SW 1271 (cell line): Measurements from ENCODE around the gene AMOTL1.

ENCODE experiments used
- DNase-seq, 2 experiments: peaks; one replicate each; lab custom pipeline; 2025; lab: John Stamatoyannopoulos, UW

The AMOTL1 gene

DNA sequence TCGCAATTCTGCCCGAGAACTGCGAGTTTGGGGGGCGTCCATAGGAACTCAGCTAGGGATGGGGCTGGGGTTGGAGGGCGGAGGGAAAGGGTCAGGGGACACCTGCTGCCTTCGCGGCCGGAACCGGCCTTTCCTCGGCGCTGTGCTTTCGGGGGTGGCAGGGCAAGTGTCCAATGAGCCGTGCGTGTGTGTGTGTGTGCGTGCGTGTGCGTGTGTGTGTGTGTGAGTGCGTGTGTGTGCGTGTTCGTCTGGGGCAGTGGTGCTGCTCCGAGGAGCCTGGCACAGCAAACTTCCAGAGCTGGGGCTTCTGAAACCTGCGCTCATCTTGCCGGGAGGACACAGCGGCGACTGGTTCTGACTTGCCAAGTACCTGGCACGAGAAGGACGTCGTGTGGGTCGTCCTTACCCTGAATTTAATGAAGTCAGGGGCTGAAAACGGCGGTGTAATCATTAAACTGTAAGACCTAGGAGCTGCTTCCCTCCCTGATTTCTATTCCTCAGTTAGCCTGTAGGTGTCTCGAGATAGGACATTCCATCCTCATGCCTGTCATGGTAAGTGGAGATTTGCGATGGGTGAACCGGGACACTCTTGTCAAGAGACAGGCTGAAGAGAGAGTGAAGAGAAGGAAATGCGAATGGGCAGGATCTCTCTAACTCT lies 27.0 kb upstream of the AMOTL1 start:
- DNase-seq = peak in 1 of 2 experiments; percentile 47

DNA sequence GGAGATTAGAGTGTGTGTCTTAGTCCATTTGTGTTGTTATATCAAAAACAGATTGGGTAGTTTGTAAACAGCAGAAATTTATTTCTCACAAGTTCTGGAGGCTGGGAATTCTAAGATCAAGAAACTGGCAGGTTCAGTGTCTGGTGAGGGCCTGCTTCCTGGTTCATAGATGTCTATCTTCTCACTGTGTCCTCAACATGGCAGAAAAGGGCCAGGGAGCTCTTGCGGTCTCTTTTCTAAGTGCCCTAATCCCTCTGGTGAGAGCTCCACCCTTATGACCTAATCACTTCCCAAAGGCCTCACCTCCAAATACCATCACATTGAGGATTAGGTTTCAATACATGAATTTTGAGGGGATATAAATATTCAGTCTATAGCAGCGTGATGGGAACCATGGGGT lies 25.5 kb upstream of the AMOTL1 start:
- no peak for DNase-seq

DNA sequence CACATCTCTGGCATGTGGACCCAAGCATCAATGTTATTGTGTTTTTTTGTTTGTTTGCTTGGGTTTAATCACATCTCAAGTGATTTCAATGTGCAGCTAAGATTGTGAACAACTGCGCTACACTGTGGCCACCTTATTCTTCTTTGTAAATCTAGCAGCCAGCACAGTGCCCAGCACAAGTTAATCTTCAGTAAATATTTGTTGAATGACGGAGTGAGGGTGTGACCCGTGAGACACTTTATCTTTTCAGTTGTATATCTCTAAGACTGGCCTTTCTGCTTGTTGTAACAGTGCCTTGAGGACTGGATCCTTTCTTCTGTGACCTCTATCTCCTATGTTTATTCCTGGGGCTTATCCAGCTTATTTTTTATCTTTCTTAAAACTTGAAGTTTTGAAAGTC lies 21.4 kb upstream of the AMOTL1 start:
- no peak for DNase-seq

DNA sequence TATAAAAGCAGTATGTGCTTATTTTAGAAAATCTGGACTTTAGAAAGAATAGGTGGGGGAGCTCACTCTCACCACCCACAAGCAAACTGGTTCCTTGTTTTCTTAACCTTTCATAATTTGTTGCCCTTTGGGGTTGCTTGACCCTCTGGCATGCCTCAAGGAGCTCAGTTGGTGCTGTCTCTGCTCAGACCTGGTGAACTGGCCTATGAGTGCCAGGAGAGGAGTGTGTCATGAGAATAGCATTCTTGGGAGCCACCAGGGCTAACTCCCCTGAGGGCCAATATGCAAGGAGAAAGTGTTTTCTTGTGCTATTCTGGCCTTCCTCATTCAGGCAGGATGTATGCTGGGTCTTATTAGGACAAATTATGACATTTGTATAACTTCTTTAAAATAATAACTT lies 21.0 kb upstream of the AMOTL1 start:
- no peak for DNase-seq

DNA sequence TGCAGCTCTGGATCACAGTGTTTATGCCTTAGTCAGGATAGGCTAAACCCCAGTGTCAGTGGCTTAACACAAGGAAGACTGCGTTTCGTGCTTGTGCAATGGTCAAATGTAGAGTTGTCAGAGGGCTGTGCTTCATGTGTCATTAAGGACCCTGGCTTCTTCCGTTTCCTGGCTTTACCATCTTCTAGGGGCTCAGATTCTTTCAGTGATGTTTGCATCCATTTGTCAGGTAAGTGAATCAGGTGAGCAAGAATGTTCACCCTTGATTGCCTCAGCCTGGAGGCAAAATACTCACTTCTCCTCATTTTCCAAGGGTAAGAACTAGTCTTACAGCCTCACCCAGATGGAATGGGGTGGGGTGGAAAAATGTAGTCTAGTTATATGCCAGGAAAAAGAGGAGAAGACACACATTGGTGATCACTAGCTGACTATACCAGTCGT lies 20.5 kb upstream of the AMOTL1 start:
- DNase-seq = no peak

DNA sequence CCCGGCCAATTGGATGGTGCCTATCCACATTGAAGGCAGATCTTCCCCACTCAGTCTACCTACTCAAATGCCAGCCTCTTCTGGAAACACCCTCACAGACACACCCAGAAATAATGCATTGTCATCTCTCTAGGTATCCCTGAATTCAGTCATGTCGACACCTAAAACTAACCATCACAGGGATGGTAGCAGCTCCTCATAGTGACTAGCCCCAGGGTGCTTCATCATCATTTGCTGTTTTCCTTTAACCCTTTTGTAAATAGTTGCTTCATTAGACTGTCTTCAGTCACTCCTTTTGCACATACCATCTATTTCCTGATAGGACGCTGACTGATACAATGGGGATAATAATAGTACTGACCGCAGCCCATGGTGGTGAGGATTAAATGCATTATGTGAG lies 18.8 kb upstream of the AMOTL1 start:
- no peak for DNase-seq

DNA sequence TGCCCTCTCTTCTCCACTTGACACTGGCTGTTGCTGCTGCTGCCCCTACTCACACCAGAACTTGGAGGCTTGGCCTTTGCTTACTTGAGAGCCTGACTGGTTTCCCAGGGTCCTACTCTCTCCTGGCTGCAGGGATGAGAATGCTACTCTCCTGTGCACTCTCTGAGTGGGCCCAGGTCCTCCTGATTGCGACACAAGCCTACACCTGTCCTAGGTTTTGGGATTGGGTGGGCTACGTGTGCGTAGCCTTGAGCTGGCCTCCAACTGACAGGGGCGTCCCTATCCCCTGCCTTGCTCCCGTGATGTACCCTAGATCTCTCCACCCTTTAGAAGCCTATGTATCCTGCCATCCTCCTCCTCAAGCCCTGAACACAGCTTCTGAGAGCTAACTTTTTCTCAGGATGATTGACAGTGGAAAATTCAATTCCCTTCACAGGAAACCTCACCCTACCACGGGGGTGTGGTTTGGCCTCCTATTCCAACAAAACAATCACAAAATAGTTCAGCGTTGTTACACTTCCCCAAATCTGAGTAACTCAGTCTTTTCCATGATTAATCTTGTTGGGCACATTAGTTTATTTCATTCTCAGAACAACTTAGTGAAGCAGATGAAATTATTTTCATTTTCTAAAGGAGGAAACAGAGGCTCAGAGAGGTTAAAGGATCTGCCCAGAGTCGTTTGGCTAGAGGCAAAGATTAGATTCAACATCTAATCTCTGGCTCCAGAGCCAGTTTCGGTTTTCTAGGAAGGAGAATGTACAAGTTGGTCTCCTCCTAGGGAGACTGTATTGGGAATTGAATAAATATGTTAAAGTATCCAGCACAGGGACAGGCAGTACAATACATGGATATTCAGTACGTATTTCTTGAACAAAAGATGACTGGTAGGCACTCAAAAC lies 17.6 kb upstream of the AMOTL1 start:
- DNase-seq = no peak

DNA sequence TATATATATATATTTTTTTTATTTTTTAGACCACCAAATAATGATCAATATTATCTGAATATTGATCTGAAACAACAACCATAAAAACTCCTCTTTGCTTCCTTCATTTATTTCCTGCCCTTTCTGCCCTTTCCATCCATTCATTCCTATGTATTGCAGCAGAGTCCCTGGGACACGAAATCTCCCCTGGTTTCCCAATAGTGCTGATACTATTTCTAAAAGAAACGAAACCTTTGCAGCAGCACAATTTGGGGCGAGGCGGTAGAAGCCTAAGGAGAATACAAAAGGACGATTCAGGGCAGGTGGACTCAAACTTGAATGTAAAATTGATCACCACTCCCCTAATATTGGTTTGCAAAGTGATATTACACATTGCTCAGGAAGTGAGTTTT lies 16.9 kb upstream of the AMOTL1 start:
- no peak for DNase-seq

DNA sequence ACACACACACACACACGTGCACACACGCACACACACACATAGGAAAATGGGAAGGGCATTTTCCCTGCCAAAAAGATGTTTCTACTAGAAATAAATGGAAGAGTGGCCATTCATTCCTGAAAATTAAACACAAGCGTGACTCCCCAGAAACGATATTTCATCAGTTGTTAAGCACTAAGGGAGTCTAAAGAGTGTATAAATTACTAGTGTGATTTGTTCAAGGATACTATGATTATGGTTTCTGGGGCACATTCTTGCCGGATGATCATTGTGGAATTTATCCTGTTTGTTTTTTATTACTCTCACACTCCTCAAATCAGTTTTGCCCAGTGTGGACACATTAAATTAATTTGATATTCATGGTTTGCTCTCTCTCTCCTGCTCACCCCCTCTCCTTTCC lies 16.4 kb upstream of the AMOTL1 start:
- no peak for DNase-seq

DNA sequence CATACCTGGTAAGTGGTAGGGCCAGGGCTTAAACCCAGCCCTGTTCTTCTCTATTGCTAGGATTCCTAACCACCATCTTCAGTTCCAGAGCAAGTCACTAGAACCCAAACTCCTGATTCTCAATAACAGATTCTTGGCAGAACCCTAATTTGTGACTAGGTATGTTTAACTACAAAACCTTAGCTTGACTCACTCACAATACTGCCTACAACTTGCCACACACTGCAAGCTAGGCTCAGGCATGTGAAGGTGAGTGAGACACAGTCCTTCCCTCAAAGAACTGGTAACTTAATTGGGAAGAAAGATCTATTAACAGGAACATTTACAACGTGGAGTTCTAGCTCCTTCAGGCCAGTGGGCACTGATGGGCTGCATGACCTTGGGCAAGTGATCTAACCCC lies 14.5 kb upstream of the AMOTL1 start:
- no peak for DNase-seq

DNA sequence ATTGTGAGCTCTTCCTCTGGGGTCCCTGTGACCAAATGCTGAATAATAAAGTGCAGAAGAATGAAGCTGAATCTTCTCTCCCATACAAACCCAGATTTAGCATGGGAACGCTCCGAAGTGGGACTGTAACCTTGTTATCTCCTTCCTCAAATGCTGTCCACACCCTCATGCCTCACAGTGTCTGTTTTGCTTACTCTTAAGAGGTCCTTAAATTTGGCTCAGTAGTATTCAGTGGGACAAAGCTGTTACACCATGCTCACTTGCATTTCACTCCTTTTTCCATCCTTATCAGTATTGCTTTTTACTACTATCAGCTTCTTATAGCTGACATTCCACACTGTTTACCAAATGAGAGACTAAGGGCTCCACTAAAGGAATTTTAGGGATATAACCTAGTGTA lies 13.8 kb upstream of the AMOTL1 start:
- DNase-seq = no peak

DNA sequence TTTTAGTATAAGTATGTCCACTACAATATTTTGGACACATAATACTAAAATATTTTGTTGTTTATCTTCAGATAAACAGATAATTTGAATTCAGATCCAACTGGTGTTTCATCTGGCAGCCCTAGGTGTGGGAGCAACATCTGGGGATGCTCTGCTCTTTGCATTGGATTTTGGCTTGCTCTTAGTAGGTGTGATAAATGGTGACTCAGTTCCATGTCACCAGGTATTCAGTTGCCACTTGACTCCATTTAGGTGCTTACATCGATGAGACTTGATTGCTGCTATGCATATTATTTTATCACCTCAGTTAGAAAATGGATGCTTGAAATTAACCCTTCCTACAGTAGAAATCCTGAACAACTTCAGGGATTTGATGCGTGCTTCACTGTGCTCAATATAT lies 13.3 kb upstream of the AMOTL1 start:
- DNase-seq = no peak

DNA sequence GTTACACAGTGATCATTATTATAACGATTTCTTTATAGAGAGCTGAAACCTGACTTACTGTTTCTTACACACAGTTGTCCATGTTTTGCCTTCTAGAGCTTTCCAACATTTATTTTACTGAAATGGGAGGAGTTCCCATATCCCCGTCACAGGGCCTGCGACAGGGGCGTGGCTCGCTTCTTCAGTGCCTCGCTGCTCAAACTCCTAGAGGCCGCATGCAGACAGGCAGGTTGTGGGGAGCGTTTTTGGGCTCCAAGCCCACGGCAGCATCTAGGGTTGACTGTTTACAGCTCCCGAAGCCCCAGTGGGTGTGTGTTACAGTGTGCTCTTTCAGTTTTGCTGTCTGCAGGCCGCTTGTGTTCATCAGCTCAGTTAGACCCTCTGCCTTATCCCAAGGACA lies 12.7 kb upstream of the AMOTL1 start:
- no peak for DNase-seq

DNA sequence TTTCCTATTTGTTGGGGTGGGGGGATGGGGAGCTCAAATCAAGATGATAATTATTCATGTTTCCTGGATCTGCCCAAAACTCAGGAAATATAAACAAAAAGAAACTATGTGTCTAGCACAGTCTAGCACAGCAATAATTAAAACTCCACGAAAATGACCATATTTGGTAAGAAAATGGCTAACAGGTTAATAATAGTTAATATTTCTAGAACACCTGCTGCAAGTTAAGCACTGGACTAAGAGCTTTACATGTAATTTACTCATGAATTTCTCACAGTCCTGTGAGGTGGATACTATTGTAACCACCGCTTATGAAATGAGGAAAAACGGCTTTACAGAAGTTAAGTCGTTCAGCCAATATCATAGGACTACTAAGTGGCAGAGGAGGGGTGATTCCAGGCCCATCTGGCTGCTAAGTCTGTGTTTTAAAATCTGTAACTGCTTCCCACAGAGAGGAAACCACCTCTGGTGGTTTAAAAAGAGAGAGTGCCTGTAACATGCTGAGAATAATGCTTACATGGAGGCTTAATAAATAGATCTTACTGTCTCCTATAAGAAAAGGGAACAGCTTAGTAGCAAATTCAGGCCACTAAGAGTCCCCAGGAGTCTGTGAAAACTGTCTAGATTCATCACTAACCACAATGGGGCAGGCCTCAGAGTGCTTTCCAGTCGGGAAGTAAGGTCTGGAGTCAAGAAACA lies 11.0 kb upstream of the AMOTL1 start:
- no peak for DNase-seq

DNA sequence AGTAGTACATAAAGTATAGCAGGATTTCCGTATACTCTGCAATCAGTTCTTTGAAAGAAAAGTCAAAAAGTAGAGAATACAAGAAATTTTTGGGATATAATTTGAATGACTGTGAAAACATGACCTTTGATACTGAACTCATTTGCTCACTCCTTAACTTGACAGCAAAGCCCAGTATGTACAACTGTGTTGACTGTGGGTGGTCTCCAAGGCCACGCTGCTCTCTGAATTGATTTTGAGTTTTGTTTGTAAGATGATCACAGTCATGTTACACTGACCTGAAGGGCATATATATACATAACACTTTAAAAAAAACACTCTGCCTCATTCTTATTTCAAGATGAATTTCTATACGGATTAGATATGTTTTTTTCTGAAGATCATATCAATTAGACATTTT lies 9.5 kb upstream of the AMOTL1 start:
- no peak for DNase-seq

DNA sequence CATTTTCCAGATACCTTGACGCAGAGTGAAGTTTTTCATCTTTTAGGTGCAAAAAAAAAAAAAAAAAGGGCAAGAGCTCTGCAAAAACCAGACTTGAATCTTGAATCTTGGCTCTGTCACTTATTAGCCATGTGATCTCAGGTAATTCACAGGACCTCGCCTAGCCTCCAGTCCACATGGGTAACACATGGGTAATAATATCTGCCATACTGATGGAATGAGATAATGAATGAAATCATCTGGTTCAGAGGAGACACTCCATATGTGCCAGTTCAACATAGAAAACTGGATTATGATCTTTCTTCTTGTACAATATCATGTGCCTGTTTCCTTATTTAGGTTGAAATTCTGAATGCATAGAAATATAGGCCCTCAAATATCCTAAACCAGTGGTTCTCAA lies 8.6 kb upstream of the AMOTL1 start:
- no peak for DNase-seq

DNA sequence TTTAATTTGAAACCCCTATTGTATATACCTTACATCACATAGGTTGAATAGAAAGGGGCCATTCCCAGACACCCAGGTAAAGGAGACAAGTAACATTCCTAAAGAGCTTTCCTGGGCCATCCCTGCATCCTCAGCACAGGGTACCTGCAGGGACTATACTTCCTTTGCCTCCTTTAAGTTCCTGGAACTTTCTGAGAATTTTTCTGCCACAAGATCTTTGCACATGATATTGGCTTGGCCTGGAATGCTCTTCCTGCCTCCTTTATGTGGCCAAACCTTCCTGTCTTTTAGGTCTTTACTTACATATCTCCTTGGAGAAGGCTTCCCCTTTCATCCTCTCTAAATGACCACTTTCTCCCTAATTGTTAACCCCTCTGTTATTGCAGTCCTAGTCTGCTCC lies 7.9 kb upstream of the AMOTL1 start:
- no peak for DNase-seq

DNA sequence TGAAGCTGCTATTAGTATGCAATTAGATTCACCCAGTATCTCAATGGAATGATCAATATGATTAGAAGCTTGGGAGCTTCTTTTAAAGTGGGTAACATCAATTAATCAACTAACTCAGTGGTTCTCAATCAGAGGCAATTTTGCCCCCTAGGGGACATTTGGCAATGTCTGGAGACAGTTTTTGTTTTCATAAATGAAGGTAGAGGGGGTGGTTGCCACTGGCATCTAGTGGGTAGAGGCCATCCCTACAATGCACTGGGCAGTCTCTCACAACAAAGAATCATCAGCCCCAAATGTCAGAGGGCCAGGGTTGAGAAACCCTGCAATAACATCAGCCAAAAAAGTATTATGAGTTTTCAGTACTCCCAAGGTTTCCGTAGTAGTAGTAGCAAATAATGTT lies 5.9 kb upstream of the AMOTL1 start:
- DNase-seq = peak; percentile 47 to 74

DNA sequence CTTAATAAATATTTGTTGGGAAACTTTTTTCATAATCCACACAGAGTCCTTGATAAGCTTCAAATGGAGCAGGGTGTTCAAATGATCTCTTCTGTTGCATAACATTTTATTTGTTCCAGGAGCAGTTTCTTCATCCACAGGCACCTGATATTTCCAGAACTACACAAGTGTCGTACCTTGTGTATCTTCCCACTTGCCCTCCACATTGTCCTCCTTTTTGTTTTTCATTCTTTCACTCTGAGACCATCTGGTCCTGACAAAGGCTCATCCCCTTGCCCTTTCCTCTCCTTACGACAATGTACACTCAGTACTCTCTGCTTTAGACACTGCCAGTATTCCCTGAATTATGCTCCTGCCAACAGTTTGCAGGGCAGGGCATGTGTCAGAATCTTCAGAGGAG lies 5.2 kb upstream of the AMOTL1 start:
- DNase-seq = no peak

DNA sequence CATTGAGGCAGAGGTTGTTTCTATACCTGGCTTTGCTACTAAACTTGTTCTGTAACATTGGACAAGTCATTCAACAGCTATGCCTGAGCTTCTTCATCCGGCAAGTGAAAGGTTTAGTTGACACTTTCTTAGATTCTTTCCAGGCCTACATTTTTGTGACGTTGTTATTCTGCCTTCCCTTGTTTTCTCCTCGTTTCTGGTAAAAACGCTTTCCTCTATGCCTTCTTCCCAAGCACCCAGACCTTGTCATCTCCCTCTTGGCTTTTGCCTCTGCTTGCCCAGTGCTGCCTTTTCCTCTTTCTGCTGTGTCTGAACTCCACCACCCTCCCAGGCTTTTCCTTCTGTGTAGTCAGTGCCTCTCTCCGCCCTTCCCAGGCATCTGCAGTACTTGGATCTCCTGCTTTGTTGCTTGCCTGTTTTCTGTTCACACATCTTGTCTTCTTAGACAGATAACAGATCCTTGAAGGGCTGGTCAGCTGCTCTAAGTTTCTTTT lies 1.4 kb upstream of the AMOTL1 start:
- DNase-seq = no peak

DNA sequence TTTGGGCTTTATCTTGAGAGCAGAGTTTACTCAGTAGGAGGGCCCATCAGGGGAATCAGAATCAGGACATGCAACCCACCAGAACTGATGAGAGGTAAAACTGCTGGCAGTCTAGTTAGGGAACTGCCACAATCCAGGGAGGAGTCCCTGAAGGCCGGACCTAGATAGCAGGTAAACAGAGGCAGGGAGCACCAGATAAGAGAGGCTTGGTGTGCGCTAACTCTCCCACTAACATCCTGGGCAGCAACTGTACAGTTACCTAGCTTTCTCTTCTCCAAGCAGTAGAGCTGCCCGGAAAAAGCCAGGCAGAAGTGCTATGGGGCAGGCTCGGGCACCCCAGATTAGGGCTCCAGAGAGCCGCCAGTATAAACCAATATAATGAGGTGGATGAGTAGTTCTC lies 865 bp upstream of the AMOTL1 start:
- no peak for DNase-seq

DNA sequence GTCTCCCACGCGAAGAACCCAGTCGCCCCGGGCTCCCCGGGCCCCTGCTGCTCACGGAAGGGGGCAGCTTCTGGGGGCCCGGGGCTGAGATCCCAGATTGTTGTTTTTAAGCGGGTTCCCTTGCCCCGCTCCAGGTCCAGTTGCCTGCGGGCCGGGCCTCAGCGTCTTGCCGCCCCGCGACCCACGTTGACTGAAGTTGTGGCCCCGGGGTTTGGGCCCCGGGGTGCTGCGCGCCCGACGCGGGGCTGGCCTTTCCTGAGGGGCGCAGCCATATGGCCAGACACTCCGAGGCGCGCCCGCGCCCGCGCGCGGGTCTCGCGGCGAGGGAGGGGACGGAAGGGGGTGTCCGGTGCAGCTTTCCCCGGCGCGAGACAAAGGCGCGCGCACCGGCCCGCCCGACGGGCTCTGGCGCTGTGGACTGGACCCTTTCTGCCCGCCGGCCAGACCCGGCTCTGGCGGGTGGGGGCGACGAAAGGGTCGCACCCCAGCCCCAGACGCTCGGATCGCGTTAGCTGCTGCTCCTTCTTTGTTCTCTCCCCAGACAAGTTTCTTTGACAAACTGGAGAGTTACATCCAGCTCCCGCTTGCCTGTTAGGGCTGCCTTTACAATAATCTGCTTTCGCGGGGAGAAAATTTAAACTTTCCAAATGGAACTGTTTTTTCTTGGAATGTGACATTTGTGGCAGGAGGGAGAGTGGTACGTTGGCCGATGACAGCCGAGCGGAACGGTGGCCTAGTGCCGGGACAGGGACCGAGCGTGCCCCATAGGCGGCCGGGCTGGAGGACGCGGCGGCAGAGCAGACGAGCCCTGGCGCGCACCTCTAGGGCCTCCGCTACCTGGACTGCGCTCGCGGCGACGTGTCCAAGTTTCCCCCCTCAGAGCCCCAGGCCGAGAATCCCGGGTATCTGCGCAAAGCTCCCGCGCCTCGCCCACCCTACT lies 716 bp downstream of the AMOTL1 start:
- DNase-seq = no peak
